Activated T-cell treated with anti-CD3 and anti-CD28 coated beads for 24 hours (primary cell): ENCODE data around the gene CAMSAP1.

Source experiments
- DNase-seq: peaks from one replicate; pipeline ENCODE4 v3.0.0-alpha.2; 2020; ENCODE audit warnings: low read depth

The CAMSAP1 gene

DNA sequence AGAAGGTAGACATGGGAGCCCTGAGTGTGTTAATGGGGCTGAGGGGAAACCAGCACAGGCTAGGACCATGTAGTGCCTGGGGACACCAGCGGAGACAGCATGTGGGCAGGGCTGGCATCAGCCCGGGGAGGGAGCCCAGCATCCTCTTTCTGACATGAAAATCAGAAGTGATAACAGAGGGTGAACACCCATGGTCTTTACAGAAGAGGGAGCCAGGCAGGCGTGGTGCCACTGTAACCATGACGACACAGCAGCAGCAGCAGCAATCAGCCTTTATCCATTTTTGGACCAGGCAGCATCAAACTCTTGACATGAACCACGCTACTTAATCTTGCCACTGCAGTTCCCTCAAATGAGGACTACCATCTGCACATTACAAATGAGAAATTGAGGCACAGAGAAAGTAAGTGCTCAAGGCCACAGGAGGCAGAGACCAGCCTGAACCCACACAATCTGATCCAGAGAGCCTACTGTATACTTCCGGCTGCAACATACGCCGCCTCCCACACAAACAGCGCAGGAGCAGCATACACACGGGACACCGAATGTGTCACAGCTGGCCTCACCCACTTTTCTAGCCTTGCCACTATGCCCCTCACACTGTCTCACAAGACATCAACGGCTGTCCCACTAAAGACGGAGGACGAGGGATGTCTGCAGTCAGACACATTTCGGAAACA is 23.8 kb downstream of the CAMSAP1 start:
- no peak for DNase-seq

DNA sequence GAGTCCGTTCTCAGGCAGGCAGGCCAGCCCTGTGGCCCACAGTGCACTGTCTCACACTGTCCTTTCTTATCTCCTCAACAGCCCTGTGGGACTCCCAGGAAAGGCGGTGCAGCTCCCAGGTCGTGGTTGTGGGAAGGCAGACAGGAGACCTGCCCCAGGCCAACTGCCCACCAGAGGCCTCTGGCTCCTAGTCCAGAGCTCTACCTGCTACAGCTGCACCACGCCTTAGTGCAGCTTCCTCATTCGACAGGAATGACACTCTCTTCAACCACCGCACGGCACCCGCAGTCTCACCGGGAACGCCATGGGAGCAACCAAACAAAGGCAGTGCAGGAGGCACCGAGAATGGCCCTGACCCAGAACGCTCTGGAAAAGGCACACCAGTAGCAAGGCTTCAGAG is 25.3 kb downstream of the CAMSAP1 start:
- no peak for DNase-seq

DNA sequence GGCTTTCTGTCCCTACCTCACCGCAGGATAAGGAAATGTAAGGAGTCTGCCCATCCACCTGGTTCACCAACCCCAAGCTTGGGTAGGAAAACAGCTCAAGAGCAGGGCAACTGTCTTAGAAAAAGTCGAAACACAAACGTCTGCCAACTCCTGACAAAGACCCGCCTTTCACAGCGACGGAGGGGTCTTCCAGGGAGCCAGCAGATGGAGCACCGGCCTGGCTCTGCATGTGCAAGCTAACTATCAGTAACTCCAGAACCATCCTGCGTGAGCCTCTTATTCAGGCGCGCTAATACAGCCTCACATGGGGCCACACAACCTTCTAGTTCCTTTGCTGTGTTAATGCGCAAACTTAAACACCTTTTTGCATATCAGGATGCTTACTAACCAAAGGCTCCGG is 26.9 kb downstream of the CAMSAP1 start:
- no peak for DNase-seq

DNA sequence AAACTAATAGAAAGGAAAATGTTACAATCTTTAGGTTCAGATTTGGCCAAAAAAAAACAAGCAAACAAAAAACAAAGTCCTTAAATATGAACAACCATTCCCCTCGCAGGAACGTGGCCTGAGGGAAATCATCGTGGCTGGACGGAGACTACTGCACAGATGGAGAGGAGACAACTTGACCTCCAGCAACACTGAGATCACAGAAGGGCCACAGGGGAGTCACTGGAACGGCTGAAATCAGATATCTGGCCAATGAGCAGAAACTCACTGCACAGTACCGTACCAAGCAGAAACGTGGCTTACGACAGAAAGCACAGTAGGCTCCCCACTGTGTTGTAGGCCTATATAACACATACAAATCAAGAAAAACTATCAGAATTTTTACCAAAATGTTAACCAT is 27.7 kb downstream of the CAMSAP1 start:
- no peak for DNase-seq

DNA sequence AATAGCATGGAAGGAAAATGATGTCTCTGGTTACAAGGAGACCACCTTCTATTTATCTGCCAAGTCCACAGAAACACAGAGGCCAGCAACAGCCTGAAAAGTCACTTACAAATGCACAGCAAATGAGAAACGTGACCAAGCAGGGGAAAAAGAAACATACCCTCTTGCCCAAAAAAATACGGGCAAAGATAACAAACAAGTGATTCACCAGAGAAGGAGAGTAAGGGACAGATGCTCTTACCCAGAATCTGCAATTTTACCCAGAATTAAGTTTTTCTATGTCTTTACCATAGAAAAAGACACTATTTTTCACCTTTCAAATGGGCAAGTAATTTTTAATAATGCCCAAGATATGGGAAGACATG is 28.1 kb downstream of the CAMSAP1 start:
- DNase-seq: no peak

DNA sequence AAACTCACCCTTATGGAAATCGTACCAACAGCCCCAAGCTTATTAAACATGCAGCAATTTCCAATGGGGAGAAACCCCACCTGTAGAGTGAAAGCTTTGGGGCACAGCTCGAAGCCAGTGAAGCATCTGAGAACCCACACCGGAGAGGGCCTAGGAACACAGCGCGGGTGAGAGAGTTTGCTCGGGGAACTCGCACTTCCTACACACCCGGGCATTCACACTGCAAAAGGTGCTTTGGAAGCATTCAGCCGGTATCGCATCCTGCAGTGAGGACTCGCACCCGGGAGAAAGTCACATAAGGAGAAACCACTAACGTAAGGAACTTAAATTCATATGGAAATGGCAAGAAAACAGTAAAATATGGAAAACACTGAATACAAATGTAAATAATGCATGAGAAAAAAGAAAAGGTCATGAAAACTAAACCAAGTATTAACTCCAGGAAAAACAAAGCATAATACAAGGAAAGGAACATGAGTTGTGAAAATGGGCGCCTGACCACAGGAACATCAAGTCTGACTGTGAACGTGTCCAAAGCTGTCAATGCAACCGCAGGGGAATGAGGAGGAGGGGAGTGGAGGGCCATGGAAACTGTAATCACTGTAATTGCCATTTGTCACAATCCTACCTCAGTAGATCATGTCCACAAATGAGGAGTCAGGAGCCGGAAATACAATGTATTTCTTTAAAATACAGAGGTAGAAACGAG is 28.7 kb downstream of the CAMSAP1 start:
- no peak for DNase-seq

DNA sequence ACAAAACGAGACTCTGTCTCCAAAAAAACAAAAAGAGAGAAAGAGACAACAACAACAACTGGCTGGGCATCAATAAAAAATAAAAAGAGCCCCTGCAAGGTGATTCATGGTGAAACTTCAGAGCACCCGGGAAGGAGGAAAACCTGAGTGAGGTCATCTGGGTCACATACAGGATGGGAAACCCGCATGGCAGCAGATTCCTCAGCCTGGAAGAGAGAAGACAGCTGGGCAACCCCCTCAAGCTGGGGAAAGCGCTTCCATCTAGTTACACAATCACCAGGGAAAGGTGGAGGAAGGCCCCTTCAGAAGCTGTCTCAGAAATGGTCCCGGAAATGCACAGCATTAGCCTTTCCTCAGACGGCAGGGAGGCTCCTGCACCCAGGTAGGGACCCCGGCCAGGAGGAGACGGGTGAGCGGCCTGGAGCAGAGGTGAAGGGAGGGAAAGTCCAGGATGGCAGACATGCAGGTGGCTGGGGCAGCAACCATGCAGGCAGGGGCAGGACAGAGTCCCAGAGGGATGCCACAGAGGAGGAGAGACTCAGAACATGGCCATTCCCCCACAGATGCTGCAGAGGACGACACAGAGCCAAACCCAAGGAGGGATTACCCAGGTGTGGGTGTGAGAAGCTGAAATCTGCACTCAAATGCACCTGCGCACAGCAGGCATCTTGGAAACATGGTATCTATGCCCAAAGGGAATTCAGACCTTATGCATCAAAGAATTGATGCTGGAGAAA is 29.4 kb downstream of the CAMSAP1 start:
- DNase-seq: no peak

DNA sequence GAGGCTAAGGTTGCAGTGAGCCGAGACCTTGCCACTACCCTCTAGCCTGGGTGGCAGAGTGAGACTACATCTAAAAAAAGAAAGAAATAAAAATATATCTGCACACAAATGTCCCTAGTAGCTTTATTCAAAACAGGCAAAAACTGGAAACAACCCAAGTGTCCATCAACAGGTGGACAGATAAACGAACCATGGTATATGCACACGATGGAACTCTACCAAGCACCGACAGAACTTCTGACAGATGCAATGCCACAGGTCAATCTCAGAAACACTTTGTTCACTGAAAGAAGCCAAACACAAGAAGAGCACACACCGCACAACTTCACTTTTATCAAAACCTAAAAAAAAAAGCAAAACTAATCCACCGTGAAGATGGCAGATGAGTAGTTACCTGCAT is 30.4 kb downstream of the CAMSAP1 start:
- DNase-seq: no peak

DNA sequence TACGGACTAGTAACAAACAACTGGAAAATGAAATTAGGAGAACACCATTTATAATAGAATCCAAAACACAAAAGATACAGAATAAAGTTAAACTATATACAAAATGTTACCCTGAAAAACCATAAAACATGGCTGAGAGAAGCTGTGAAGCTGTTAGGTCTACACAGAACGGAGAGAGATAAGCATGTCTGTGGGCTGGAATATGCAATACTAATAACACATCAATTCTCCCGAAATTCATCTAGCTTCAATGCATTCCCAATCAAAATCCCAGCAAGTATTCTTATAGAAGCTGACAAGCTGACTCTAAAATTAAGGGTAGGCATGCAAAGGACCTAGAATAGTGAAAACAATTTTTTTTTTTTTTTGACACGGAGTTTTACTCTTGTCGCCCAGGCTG is 32.5 kb downstream of the CAMSAP1 start:
- no peak for DNase-seq

DNA sequence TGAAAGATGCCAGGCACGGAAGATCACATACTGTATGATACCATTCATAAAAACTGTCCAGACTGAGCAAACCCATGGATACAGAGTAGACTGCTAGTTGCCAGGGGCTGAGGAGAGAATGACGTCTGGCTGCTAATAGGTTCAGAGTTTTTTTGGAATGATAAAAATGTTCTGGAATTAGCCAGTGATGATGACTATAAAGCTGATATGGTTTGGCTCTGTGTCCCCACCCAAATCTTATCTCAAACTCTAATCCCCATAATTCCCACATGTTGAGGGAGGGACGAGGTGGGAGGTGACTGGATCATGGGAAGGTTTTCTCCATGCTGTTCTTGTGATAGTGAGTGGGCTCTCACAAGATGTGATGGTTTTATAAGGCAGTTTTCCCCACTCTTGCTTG is 37.4 kb downstream of the CAMSAP1 start:
- no peak for DNase-seq

DNA sequence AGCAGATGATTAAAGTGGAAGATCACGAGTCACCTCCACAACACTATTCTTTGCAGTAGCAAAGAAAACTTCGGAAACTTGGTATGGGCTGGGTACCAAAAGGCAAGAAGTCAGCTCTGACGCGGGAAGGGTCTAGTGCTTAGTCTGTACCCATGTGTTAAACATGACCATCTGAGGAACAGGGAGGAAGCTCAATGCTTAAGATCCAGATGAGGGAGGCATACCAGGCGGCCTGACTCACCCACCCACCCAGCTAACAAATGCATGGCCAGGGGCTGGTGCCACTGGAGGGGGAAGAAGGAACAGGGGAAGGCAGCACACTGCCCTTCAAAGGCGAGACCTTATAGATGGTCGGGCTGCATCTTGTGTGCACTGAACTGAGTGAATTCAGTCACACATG is 41.8 kb downstream of the CAMSAP1 start:
- DNase-seq: no peak

DNA sequence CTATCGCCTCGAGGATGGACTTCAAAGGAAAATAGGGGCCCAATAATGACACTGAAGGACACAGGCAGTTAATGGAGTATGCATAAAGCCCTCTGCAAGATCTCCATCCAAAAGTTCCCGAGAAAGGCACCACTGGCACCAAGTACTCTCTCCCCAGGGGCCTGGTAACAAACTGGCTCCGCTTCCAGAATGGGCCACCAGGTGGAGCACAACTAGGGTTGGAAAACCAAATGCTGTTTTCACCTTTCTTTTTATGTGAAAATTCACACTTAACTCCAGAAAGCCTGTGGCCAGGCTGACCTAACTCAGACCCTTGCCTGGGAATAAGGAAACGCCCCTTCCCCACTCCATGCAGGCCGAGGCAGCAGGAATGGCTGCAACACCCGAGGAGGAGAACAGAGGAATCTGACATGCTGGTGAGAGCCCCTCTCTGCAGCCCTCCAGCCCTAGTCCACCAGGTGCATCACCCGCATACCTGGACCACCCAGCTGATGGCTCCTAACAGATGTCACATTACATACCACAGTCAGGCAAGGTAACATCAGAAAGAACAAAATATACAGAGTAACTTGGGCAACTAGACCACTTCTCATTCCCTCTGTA is 42.8 kb downstream of the CAMSAP1 start:
- DNase-seq: peak; percentile 71

DNA sequence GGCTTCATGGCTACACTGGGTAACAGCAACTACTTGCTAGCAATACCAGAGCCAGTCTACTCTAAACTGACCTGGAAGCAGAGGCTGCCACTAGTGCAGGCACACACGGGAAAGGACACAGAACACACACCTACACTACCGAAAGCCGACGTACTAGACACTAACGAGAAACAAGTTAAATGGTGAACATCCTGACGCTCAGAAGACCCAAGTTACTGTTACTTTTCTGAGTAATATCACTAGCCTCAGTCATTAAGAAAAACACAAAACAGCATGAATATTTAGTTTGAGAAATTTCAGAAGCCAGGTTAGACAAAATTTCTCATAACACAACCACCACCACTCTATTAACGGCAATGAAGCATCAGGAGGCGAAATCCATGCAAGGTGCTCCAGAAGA is 44.5 kb downstream of the CAMSAP1 start:
- DNase-seq: no peak

DNA sequence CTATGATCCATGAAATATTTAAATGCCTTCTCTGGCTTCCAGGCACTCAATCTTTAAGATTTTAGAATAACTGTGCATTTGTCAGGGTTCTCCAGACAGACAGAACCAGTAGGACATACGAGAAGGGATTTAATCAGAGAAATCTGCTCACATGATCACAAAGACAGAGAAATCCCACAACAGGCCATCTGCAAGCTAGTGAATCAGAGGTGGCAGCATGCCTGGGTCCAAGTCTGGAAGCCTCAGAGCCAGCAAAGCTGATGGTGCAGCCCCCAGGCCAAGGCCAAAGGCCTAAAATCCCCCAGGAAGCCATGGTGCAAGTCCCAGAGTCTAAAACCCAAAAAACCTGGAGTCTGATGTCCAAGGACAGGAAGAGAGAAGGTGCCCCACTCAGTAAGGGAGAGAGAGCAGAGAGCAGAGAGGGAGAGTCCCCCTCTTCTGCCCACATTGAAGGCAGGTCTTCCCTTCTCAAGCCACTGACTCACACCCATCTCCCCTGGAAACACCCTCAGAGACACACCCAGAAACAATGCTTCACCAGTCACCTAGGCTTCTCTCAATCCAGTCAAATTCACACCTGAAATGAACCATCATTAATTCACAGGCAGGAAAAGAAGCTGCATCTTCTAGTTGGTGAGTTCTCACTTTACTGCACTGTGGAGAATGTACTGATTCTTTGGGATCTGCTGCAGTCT is 48.7 kb downstream of the CAMSAP1 start:
- no peak for DNase-seq

DNA sequence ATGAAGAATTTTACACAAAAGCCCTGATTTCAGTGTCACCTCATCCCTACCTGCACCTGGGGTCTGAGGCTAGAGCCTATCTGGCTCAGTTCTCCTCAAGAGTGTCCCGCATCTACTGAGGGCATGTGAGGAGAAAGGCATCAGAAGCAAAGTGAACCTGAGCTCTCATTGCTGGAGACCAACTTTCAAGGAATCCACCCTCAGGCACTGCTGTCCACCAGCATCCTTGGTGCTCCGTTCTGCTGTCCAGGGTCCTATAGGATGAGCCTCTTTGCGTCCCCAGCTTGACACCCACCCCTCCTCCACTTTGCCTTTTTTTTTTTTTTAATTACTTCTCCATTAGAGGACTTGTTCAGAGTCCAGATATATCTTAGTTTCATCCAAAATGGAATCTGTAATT is 49.5 kb downstream of the CAMSAP1 start:
- no peak for DNase-seq

DNA sequence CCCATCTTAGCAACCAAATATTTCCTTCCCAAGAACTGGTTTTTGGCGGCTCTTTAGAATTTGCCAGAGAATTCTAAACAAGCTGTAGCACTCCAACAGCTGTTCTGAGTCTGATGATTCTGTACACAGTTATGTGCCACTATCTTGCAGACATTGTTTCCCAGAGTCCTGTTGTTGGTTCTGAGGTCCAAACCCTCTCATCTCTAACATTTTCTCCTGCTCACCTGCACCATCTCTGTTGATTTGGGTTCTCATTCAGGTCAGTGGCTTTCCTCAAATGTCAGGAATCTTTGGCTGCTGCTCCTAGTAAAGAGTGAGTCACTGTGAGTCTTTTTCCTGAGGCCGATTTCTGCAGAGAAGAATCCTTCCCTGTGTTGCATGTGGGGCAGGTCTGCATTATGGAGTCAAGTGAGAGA is 50.0 kb downstream of the CAMSAP1 start:
- DNase-seq: no peak

DNA sequence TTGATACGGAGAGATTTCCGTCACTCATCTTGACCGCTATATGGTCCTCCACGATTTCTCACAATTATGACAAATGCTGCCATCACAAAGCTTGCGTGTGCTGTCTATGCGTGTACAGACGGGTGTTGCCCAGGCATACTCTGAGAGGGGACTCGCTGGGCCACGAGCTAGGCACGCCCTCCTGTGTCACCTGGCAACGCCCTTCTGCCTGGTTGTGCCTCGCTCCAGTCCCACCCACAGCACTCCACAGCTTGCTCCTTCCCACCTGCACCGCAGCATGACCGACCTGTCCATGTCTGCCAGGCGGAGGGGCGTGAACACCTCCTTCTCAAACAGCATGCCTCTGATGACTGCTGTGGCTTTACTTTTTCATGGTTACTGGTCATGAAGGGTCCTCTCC is 55.6 kb downstream of the CAMSAP1 start:
- DNase-seq: no peak

DNA sequence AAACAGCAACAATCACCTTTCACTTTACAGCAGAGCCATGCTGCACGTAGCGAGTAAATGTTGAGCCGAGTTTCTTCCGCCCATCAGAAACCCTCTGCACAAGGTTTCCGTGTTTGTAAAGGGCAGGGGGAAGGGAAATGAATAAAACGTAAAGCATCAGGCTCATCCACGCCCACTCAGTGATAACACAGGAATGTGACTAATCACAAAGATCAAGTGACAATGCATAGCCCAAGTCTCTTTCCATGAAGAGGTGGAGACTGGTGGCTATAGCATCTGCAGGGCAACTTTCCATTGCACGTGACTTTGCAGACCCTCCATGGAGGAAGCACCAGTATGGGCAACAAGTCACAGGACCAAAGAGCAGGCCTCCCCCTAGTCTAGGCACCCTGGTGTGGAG is 56.6 kb downstream of the CAMSAP1 start:
- DNase-seq: no peak

DNA sequence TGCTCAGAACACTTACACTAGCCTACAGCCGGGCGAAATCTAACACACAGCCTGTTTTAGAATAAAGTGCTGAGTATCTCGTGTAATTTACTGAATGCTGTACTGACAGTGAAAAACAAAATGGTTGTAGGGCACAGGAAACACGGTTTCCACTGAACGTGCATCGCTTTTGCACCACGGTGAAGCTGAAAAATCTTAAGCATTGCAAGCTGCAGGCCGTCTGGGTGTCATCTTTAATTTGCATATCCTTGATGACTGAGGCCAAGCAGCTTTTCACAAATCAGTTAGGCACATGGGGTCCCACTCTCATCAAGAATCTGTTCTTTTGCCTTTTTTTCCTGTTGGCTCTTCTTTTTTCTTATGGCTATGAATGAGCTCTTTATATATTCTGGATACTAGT is 58.2 kb downstream of the CAMSAP1 start:
- no peak for DNase-seq

DNA sequence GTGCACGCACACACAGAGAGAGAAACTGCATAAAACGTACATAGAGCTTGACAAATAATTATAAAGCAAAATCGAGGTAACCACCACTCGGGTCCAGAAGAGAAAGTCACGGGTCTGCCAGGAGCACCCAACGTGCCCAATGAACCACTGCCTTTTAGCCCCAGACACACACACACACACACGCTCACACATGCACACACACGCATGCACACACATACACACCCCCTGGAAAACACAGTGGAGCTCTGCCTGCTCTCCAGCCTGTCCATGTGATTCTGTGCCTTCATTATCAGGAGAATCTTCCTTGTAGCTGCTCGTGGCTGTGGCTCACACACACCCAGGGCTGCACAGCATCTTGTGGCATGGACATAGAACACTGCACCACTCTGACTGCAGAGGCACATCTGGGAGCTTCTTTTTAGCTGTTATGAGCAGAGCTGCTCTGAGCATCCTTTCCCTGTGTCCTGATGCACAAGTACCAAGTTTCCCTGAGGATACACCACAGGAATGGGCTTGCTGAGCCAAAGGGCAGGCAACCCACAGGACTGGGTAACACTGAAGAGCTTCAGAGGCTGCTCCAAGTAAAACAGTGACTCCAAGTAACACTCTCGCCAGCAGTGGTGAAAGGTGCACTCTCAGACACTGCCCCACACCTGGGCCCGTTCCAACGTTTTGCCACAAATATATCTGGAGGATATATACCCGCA is 58.9 kb downstream of the CAMSAP1 start:
- no peak for DNase-seq

DNA sequence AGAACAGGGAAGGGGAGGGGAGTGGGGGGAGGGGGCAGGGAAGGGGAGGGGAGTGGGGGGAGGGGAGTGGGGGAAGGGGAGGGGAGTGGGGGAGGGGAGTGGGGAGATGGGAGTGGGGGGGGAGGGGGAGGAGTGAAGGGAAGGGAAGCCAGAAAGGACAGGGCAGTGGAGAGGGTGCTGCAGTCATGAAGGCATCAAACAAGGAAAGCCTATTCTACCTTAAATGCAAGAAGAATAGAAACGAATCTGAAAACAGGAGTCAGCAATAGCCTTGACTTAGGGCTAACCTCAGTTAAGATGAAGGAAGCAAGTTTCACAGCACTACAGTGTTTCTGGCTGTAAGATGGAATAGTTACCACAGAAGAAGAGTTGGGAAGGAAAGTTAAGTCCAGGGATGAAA is 59.5 kb downstream of the CAMSAP1 start:
- no peak for DNase-seq

DNA sequence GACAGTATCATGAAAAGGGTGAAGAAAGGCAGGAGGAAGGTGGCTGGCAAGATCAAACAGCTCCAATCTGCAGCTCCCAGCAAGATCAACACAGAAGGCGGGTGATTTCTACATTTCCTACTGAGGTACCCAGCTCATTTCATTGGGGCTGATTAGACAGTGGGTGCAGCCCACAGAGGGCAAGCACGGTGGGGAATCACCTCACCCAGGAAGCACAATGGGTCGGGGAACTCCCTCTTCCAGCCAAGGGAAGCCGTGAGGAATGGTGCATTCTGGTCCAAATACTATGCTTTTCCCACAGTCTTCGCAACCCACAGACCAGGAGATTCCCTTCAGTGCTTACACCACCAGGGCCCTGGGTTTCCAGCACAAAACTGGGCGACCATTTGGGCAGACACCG is 66.8 kb downstream of the CAMSAP1 start:
- DNase-seq: no peak
